ENCODE results near the gene ABCC8. TPM values are rescaled to one million over a fixed set of nuclear protein-coding genes. Genes with fewer than 3 reads are reported as not detected.
A peak's percentile ranks its signal among the peaks of the same experiment; 100 is the strongest.

Gene ABCC8
- total RNA-seq, 1 donor from 2014 or later: 80.5 TPM

- Mint-ChIP-seq H3K9me3 (no peaks in the 10 kb centered on the region), H3K27ac (no peak overlapping the region), H3K4me3 (no peak overlapping the region), H3K36me3 (no peaks in the 10 kb centered on the region), H3K27me3 (peaks cover 15% of the 10 kb centered on the region), H3K4me1 (ENCODE audit: unreplicated experiment) (peaks cover 6% of the 10 kb centered on the region)
- DNase-seq (ENCODE audit: extremely low spot score, unreplicated experiment): no peak
- TF ChIP-seq CTCF (conservative IDR thresholded peaks at IDR 0.05): no peak
These were observed 29.7 kb upstream of the ABCC8 start for GRCh38 chr11:17506314-17506713.

GRCh38 chr11:17505146-17505545, 28.5 kb upstream of the ABCC8 start:
- Mint-ChIP-seq H3K4me3 (no peak overlapping the region), H3K4me1 (ENCODE audit: unreplicated experiment) (peaks cover 6% of the 10 kb centered on the region), H3K27me3 (peaks cover 15% of the 10 kb centered on the region), H3K27ac (no peak overlapping the region), H3K9me3 (no peaks in the 10 kb centered on the region), H3K36me3 (no peaks in the 10 kb centered on the region)
- no peak for TF ChIP-seq CTCF (conservative IDR thresholded peaks at IDR 0.05)
- no peak for DNase-seq (ENCODE audit: extremely low spot score, unreplicated experiment)

GRCh38 chr11:17504330-17505107, 27.9 kb upstream of the ABCC8 start:
- Mint-ChIP-seq H3K36me3 (no peaks in the 10 kb centered on the region), H3K4me1 (ENCODE audit: unreplicated experiment) (peaks cover 6% of the 10 kb centered on the region), H3K27ac (no peak overlapping the region), H3K4me3 (no peak overlapping the region), H3K9me3 (no peaks in the 10 kb centered on the region), H3K27me3 (peaks cover 15% of the 10 kb centered on the region)
- peak; percentile 80 for DNase-seq (ENCODE audit: extremely low spot score, unreplicated experiment)
- TF ChIP-seq CTCF (conservative IDR thresholded peaks at IDR 0.05): peak; percentile 92

- Mint-ChIP-seq H3K4me3 (no peak overlapping the region), H3K27ac (no peak overlapping the region), H3K27me3 (peaks cover 13% of the 10 kb centered on the region), H3K9me3 (no peaks in the 10 kb centered on the region), H3K4me1 (ENCODE audit: unreplicated experiment) (peaks cover 6% of the 10 kb centered on the region), H3K36me3 (no peaks in the 10 kb centered on the region)
- no peak for TF ChIP-seq CTCF (conservative IDR thresholded peaks at IDR 0.05)
- DNase-seq (ENCODE audit: extremely low spot score, unreplicated experiment): no peak
These were observed 26.0 kb upstream of the ABCC8 start for GRCh38 chr11:17502630-17503029.

- Mint-ChIP-seq H3K4me1 (ENCODE audit: unreplicated experiment) (peaks cover 6% of the 10 kb centered on the region), H3K27me3 (peaks cover 19% of the 10 kb centered on the region), H3K9me3 (no peaks in the 10 kb centered on the region), H3K27ac (no peak overlapping the region), H3K4me3 (no peak overlapping the region), H3K36me3 (no peaks in the 10 kb centered on the region)
- DNase-seq (ENCODE audit: extremely low spot score, unreplicated experiment): no peak
- TF ChIP-seq CTCF (conservative IDR thresholded peaks at IDR 0.05): no peak
These were observed 24.0 kb upstream of the ABCC8 start for GRCh38 chr11:17500673-17501072.

Data from type B pancreatic cell (in vitro differentiated cells).